ENCODE data around the gene XPO4. TPM values are rescaled to one million over a fixed set of nuclear protein-coding genes. Genes with fewer than 3 reads are reported as not detected.
"Not testable (repeated sequence)": the region's sequence is repeated elsewhere in the genome, so short reads cannot be mapped to it uniquely, and the experiment has no call there.

XPO4 gene
- total RNA-seq, 1 donor: 19.5 TPM

DNA sequence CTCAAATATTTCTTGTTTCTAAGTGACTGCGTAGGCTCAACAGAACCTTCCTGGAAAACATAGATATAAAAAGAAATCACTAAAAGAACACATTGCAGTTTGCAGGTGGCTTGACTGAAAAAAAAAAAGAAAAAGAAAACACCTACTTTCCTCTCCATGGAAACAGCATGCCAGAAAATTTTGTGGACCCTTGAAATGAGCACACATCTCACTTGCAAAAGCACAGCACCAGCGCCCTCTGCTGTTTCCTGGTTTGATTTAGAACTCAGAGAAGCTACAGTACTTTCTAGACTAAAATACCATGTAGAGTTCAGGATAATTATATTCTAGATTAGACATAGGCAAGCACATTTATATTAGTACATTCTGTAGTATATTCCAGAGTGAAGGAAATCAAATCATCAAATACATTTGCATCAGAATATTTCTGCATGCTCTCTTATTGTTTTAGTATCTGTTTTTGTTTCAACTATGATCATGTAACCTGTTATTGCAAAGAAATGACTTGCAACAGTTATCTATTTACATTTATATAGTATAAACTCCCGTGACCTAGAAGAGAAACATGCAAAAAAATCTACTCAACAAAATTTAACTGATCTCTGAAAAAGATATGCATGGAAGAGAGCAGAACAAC, 22.3 kb upstream of the XPO4 start:
- no peaks in the 10 kb centered on the region for H3K79me2 ChIP-seq (ENCODE audit: insufficient read depth, low read length)
- H3K36me3 ChIP-seq (ENCODE audit: insufficient read depth, low read length): no peaks in the 10 kb centered on the region
- no peaks in the 10 kb centered on the region for H4K20me1 ChIP-seq (ENCODE audit: insufficient read depth, low read length)
- no peak overlapping the region for H3K27ac ChIP-seq (ENCODE audit: low read depth, low read length)
- H3K4me1 ChIP-seq (ENCODE audit: insufficient read depth, low read length): no peaks in the 10 kb centered on the region
- H3K4me3 ChIP-seq (ENCODE audit: insufficient read depth, low read length): no peak overlapping the region
- peak; percentile 70 for DNase-seq (ENCODE audit: insufficient read length, low spot score, missing footprints)
- no peaks in the 10 kb centered on the region for H3K9me3 ChIP-seq (ENCODE audit: low read depth, low read length)
- TF ChIP-seq, protein P1, sequence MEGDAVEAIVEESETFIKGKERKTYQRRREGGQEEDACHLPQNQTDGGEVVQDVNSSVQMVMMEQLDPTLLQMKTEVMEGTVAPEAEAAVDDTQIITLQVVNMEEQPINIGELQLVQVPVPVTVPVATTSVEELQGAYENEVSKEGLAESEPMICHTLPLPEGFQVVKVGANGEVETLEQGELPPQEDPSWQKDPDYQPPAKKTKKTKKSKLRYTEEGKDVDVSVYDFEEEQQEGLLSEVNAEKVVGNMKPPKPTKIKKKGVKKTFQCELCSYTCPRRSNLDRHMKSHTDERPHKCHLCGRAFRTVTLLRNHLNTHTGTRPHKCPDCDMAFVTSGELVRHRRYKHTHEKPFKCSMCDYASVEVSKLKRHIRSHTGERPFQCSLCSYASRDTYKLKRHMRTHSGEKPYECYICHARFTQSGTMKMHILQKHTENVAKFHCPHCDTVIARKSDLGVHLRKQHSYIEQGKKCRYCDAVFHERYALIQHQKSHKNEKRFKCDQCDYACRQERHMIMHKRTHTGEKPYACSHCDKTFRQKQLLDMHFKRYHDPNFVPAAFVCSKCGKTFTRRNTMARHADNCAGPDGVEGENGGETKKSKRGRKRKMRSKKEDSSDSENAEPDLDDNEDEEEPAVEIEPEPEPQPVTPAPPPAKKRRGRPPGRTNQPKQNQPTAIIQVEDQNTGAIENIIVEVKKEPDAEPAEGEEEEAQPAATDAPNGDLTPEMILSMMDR (IDR thresholded peaks at IDR 0.05; ENCODE audit: extremely low read depth, low read depth, low read length): peak; percentile 90
- H2AFZ ChIP-seq (ENCODE audit: low read length): no peak overlapping the region
- no peak overlapping the region for H3K4me2 ChIP-seq (ENCODE audit: insufficient read depth, low read length)
- no peaks in the 10 kb centered on the region for H3K27me3 ChIP-seq (ENCODE audit: insufficient read depth, low read length)

DNA sequence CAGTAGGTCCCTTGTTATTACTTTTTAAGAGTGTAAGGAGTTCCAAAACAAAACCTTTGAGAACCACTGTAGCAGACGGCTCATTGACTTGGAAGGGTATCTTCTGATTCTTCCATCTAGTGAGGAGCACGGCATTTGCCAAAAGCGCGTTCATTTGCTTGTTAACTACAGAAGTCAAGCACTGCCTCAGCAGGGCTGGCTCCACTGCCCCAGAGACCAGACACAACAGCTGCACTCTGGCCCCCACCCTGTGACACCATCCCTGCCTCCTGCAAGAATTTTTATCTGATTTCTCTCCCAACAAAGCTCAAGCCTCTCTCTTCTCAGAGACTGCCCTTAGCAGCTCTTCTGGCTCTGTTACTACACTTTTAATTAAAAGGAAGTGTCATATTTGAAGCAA, 20.7 kb upstream of the XPO4 start:
- Histone ChIP-seq H4K20me1 (ENCODE audit: insufficient read depth, low read length) (no peaks in the 10 kb centered on the region), H3K4me2 (ENCODE audit: insufficient read depth, low read length) (no peak overlapping the region), H3K27me3 (ENCODE audit: insufficient read depth, low read length) (no peaks in the 10 kb centered on the region), H3K79me2 (ENCODE audit: insufficient read depth, low read length) (no peaks in the 10 kb centered on the region), H3K4me3 (ENCODE audit: insufficient read depth, low read length) (no peak overlapping the region), H3K9me3 (ENCODE audit: low read depth, low read length) (no peaks in the 10 kb centered on the region), H3K36me3 (ENCODE audit: insufficient read depth, low read length) (no peaks in the 10 kb centered on the region), H2AFZ (ENCODE audit: low read length) (no peak overlapping the region), H3K27ac (ENCODE audit: low read depth, low read length) (no peak overlapping the region), H3K4me1 (ENCODE audit: insufficient read depth, low read length) (no peaks in the 10 kb centered on the region)
- TF ChIP-seq, protein P1 (IDR thresholded peaks at IDR 0.05; ENCODE audit: extremely low read depth, low read depth, low read length): no peak
- DNase-seq (ENCODE audit: insufficient read length, low spot score, missing footprints): no peak

DNA sequence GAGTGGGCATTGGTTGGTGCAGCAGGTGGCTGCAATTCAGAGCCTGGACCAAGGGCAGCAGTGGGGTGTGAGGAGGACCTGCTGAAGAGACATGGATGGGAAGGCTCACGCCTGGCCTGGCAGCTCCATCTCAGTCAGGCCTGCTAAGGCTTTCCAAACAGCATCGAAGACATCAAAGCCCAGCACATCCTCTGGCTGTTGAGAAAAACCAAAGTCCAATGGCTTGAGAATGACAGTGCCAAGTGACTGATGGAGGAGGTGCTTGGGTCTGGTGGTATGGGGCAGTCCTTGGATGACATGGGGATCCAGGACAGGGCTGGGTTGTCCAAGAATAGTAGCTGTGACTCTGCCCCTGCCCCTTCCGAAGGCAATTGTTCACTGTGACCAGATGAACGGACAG, 19.0 kb upstream of the XPO4 start:
- no peaks in the 10 kb centered on the region for H3K4me1 ChIP-seq (ENCODE audit: insufficient read depth, low read length)
- no peaks in the 10 kb centered on the region for H3K79me2 ChIP-seq (ENCODE audit: insufficient read depth, low read length)
- H3K4me2 ChIP-seq (ENCODE audit: insufficient read depth, low read length): no peak overlapping the region
- no peak overlapping the region for H2AFZ ChIP-seq (ENCODE audit: low read length)
- H4K20me1 ChIP-seq (ENCODE audit: insufficient read depth, low read length): no peaks in the 10 kb centered on the region
- H3K27me3 ChIP-seq (ENCODE audit: insufficient read depth, low read length): no peaks in the 10 kb centered on the region
- no peaks in the 10 kb centered on the region for H3K9me3 ChIP-seq (ENCODE audit: low read depth, low read length)
- no peak overlapping the region for H3K27ac ChIP-seq (ENCODE audit: low read depth, low read length)
- no peak for DNase-seq (ENCODE audit: insufficient read length, low spot score, missing footprints)
- no peak overlapping the region for H3K4me3 ChIP-seq (ENCODE audit: insufficient read depth, low read length)
- no peaks in the 10 kb centered on the region for H3K36me3 ChIP-seq (ENCODE audit: insufficient read depth, low read length)
- TF ChIP-seq, protein P1 (IDR thresholded peaks at IDR 0.05; ENCODE audit: extremely low read depth, low read depth, low read length): no peak

DNA sequence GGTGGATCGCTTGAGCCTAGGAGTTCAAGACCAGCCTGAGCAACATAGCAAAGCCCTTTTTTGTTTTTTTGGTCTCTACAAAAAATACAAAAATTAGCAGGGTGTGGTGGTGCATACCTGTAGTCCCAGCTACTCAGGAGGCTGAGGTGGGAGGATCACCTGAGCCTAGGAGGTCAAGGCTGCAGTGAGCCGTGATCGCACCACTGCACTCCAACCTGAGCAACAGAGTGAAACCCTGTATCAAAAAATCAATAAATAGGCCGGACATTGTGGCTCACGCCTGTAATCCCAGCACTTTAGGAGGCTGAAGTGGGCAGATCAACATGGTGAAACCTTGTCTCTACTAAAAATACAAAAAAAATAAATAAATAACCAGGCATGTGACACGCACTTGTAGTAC, 13.1 kb upstream of the XPO4 start:
- H3K27ac ChIP-seq (ENCODE audit: low read depth, low read length); H2AFZ ChIP-seq (ENCODE audit: low read length); H3K4me2 ChIP-seq (ENCODE audit: insufficient read depth, low read length); H3K79me2 ChIP-seq (ENCODE audit: insufficient read depth, low read length); H3K4me1 ChIP-seq (ENCODE audit: insufficient read depth, low read length); H3K9me3 ChIP-seq (ENCODE audit: low read depth, low read length); DNase-seq (ENCODE audit: insufficient read length, low spot score, missing footprints); H3K27me3 ChIP-seq (ENCODE audit: insufficient read depth, low read length); H3K4me3 ChIP-seq (ENCODE audit: insufficient read depth, low read length); H4K20me1 ChIP-seq (ENCODE audit: insufficient read depth, low read length); H3K36me3 ChIP-seq (ENCODE audit: insufficient read depth, low read length): not testable (repeated sequence)
